Caco-2 (cell line): ENCODE results near the gene AREL1. TPM values are rescaled to one million over a fixed set of nuclear protein-coding genes. Genes with fewer than 3 reads are reported as not detected.

Experiments
- BruUV-seq: library from RNA; stranded (reverse); fragments of 400-500 nt; replicated peaks from 2 replicates; lab custom pipeline; 2021; lab: Mats Ljungman, UMichigan
- CTCF ChIA-PET: fragments of 300-600 bp; sonication (Branson Sonifier 250); formaldehyde crosslinking; loops from one replicate; lab custom pipeline; 2022; ENCODE audit warnings: antibody characterized with exemption; lab: Charles Lee
- POLR2A ChIA-PET: fragments of 300-600 bp; sonication (Branson Sonifier 250); formaldehyde crosslinking; loops from one replicate; lab custom pipeline; 2022; ENCODE audit warnings: antibody characterized with exemption; lab: Charles Lee
- DNase-seq, 2 experiments: peaks; one replicate each; pipeline versions ENCODE4 v3.0.0 to v3.0.0-alpha.2; 2020 to 2022
- H3K27me3 ChIP-seq: replicated peaks from 2 replicates; pipeline ENCODE4 v1.6.0; 2011; ENCODE audit warnings: low read length; ENCODE audit not compliant: control insufficient read depth, insufficient read depth
- H3K36me3 ChIP-seq: 2 replicates; pipeline ENCODE4 v1.5.1; 2011; ENCODE audit warnings: low read length; ENCODE audit not compliant: control insufficient read depth, insufficient read depth
- H3K4me1 ChIP-seq: fragments of 250-450 bp; sonication (Bioruptor Pico); 2 replicates; pipeline ENCODE4 v1.5.1; 2020; ENCODE audit warnings: mild to moderate bottlenecking
- H3K4me3 ChIP-seq: 2 replicates; pipeline ENCODE4 v1.5.1; 2011; ENCODE audit warnings: low read depth, mild to moderate bottlenecking, control low read depth, low read length
- H3K9me3 ChIP-seq: fragments of 250-450 bp; sonication (Bioruptor Pico); 2 replicates; pipeline ENCODE4 v1.5.1; 2020; ENCODE audit warnings: mild to moderate bottlenecking, moderate library complexity
- H3K27ac Mint-ChIP-seq: one replicate; pipeline ENCODE4 v1.8.0; 2022; ENCODE audit warnings: mixed read lengths; ENCODE audit not compliant: unreplicated experiment
- H3K27me3 Mint-ChIP-seq: one replicate; pipeline ENCODE4 v1.8.0; 2022; ENCODE audit warnings: mixed read lengths; ENCODE audit not compliant: insufficient read depth, unreplicated experiment
- H3K36me3 Mint-ChIP-seq: one replicate; pipeline ENCODE4 v1.8.0; 2022; ENCODE audit warnings: mild to moderate bottlenecking, mixed read lengths; ENCODE audit not compliant: insufficient read depth, unreplicated experiment
- H3K4me1 Mint-ChIP-seq: one replicate; pipeline ENCODE4 v1.8.0; 2022; ENCODE audit warnings: low read depth, mixed read lengths; ENCODE audit not compliant: unreplicated experiment
- H3K4me3 Mint-ChIP-seq: one replicate; pipeline ENCODE4 v1.8.0; 2022; ENCODE audit warnings: mild to moderate bottlenecking, moderate library complexity, mixed read lengths; ENCODE audit not compliant: unreplicated experiment
- H3K9me3 Mint-ChIP-seq: one replicate; pipeline ENCODE4 v1.8.0; 2022; ENCODE audit warnings: mixed read lengths; ENCODE audit not compliant: unreplicated experiment
- intact Hi-C: fragments of 100-400 bp; cut with micrococcal nuclease; formaldehyde crosslinking; loops from one replicate; pipeline ENCODE4 v1.10.0; 2022; ENCODE audit not compliant: unreplicated experiment
- total RNA-seq: library from RNA; stranded (reverse); gene quantifications from 2 replicates; pipeline ENCODE4 v1.2.3, GENCODE V29; 2022
- TF ChIP-seq, protein P1 (sequence below), 2 experiments: fragments of 200-600 bp in 1 of 2; IDR thresholded peaks; 1 replicate in 1 of 2; 2 replicates in 1 of 2; pipeline versions ENCODE4 v1.5.1 to v1.8.0; 2011 to 2022; ENCODE audit warnings: antibody characterized with exemption in 1 of 2, control low read depth in 1 of 2, inconsistent platforms in 1 of 2, low read depth in 1 of 2, low read length in 1 of 2, mild to moderate bottlenecking in 1 of 2, moderate library complexity in 1 of 2; ENCODE audit not compliant: insufficient read depth in 1 of 2, severe bottlenecking in 1 of 2, unreplicated experiment in 1 of 2

AREL1 gene
- total RNA-seq, 1 experiment from 2014 or later = 38.0 TPM

DNA sequence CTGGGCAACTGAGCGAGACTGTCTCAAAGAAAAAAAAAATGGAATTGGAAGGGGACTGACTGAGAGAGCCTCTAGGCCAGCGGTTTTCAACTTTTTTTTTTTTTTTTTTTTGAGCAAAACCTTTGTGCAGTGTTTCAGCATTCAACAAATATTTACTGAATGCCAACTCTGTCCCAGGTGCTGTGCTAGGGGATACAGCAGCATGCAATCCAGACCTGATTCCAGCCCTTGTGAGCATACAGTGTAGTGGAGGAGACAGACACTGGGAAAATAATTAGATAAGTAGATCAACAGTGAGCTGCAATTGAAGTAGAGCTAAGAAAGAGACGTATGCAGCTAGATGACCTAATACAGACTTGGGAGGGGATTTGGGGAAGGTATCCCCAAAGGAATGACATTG is 77.0 kb downstream of the AREL1 start:
- H3K27me3 ChIP-seq = no peaks in the 10 kb centered on the region
- Mint-ChIP-seq H3K9me3 (no peaks in the 10 kb centered on the region), H3K4me3 (no peak overlapping the region), H3K27ac (no peak overlapping the region), H3K36me3 (no peaks in the 10 kb centered on the region), H3K4me1 (peaks cover 16% of the 10 kb centered on the region), H3K27me3 (no peaks in the 10 kb centered on the region)
- H3K4me3 ChIP-seq = no peak overlapping the region
- TF ChIP-seq, protein P1, sequence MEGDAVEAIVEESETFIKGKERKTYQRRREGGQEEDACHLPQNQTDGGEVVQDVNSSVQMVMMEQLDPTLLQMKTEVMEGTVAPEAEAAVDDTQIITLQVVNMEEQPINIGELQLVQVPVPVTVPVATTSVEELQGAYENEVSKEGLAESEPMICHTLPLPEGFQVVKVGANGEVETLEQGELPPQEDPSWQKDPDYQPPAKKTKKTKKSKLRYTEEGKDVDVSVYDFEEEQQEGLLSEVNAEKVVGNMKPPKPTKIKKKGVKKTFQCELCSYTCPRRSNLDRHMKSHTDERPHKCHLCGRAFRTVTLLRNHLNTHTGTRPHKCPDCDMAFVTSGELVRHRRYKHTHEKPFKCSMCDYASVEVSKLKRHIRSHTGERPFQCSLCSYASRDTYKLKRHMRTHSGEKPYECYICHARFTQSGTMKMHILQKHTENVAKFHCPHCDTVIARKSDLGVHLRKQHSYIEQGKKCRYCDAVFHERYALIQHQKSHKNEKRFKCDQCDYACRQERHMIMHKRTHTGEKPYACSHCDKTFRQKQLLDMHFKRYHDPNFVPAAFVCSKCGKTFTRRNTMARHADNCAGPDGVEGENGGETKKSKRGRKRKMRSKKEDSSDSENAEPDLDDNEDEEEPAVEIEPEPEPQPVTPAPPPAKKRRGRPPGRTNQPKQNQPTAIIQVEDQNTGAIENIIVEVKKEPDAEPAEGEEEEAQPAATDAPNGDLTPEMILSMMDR (IDR thresholded peaks at IDR 0.05; ENCODE audit: insufficient read depth in 1 of 2, low read depth in 1 of 2, low read length in 1 of 2, severe bottlenecking in 1 of 2, unreplicated experiment in 1 of 2) = no peak
- no peak for DNase-seq
- no peaks in the 10 kb centered on the region; the same call in 1 of the 2 replicates for H3K36me3 ChIP-seq
- no peaks in the 10 kb centered on the region for H3K9me3 ChIP-seq
- intact Hi-C loops = no loop called here
- H3K4me1 ChIP-seq = peaks cover 12% of the 10 kb centered on the region; the same call in 1 of the 2 replicates
- BruUV-seq = no TSS peak
- ChIA-PET CTCF (no interaction called here), POLR2A (no interaction called here)

DNA sequence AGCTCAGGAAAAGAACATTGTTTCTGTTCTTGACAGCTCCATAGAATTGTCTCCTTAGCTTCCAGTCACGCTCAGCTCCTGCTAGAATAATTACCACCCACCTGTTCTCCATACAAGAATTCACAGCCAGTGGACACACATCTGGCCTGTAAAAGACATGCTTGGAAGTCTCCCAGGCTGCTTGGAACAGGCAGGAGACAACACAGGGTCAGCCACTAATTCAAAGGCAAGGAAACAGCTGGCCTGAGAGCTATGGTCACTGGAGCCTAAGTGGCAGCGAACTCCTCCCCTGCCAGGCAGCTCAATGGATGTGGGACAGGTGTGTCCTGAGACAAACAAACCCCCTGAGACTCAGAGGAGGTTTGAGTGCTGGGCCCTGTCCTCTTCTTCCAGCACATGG is 77.9 kb downstream of the AREL1 start:
- H3K4me3 Mint-ChIP-seq = no peak overlapping the region
- POLR2A ChIA-PET = no interaction called here
- Histone ChIP-seq H3K4me1 (peaks cover 12% of the 10 kb centered on the region; the same call in 1 of the 2 replicates), H3K36me3 (no peaks in the 10 kb centered on the region; the same call in 1 of the 2 replicates), H3K4me3 (no peak overlapping the region), H3K9me3 (no peaks in the 10 kb centered on the region), H3K27me3 (no peaks in the 10 kb centered on the region)
- DNase-seq = no peak
- H3K27ac Mint-ChIP-seq = no peak overlapping the region
- H3K36me3 Mint-ChIP-seq = no peaks in the 10 kb centered on the region
- no peaks in the 10 kb centered on the region for H3K9me3 Mint-ChIP-seq
- TF ChIP-seq, protein P1 (IDR thresholded peaks at IDR 0.05; ENCODE audit: insufficient read depth in 1 of 2, low read depth in 1 of 2, low read length in 1 of 2, severe bottlenecking in 1 of 2, unreplicated experiment in 1 of 2) = no peak
- intact Hi-C loops = no loop called here
- CTCF ChIA-PET = no interaction called here
- no peaks in the 10 kb centered on the region for H3K27me3 Mint-ChIP-seq
- H3K4me1 Mint-ChIP-seq = peaks cover 16% of the 10 kb centered on the region
- no TSS peak for BruUV-seq

DNA sequence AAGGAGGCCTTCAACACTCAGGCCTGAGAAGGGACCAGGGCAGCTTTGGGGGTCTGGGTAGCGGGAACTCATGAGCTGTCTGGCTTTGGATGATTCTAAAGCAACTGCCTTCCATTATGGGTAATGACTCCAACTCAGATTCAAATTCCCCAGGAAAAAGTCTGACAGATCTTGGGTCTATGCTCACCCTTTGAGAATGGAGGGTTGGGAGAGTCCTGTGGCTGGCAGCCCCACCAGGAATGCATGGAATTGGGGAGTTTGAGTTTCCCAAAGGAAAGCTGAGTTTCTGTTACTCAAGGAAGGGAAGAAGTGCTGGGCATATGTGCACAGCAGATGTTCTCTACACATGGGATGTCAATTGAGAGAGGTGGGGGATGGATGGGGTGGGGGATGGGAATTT is 78.4 kb downstream of the AREL1 start:
- POLR2A ChIA-PET = no interaction called here
- peaks cover 16% of the 10 kb centered on the region for H3K4me1 Mint-ChIP-seq
- Histone ChIP-seq H3K27me3 (no peaks in the 10 kb centered on the region), H3K9me3 (no peaks in the 10 kb centered on the region), H3K36me3 (no peaks in the 10 kb centered on the region; the same call in 1 of the 2 replicates), H3K4me3 (no peak overlapping the region), H3K4me1 (peaks cover 12% of the 10 kb centered on the region; the same call in 1 of the 2 replicates)
- DNase-seq = no peak
- no peaks in the 10 kb centered on the region for H3K27me3 Mint-ChIP-seq
- no peaks in the 10 kb centered on the region for H3K9me3 Mint-ChIP-seq
- TF ChIP-seq, protein P1 (IDR thresholded peaks at IDR 0.05; ENCODE audit: insufficient read depth in 1 of 2, low read depth in 1 of 2, low read length in 1 of 2, severe bottlenecking in 1 of 2, unreplicated experiment in 1 of 2) = no peak
- intact Hi-C loops = no loop called here
- no TSS peak for BruUV-seq
- H3K27ac Mint-ChIP-seq = no peak overlapping the region
- H3K4me3 Mint-ChIP-seq = no peak overlapping the region
- CTCF ChIA-PET = interaction anchor here (0.7 kb wide), 1 partner anchor 61 kb away, joined by 6 read pairs; no protein-coding TSS in a partner anchor
- H3K36me3 Mint-ChIP-seq = no peaks in the 10 kb centered on the region
